GM12872 (cell line): ENCODE results near the gene SUCLG1.
A peak's percentile ranks its signal among the peaks of the same experiment; 100 is the strongest.

Source experiments
- TF ChIP-seq, protein P1 (sequence below): IDR thresholded peaks from 3 replicates; pipeline ENCODE4 v1.5.1; 2011; ENCODE audit warnings: low read depth, mild to moderate bottlenecking, low read length, moderate library complexity; ENCODE audit not compliant: insufficient read depth

Gene SUCLG1

DNA sequence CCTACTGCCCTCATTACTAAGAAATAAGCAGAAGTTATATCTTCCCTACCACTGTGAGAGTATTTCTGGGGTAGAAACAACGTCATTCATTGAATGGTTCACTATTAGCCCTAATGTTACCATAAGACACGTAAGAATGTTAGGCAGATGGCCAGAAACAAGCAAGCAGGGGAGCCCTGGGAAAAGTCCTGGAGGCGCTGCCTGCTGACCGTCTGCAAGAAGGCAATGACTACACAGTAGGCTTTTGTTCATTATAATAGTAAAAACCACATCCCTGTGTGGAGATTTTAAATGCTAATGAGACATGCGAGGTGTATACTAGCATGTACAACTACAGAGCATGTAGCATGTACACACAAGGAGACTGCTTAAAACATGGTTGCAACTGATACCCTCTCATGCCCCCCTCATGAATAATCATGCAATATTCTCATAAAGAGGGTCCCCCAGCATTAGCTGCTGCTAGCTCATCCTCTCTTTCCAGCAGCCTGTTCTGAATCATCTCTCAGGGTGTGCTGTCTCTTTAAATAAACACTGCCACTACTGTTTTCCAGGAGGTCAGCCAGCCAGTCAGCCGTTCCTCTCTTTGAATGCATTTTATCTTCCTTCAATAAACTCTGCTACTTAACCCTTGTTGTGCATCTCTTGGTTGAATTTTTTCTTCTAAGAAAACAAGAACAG lies 23.6 kb downstream of the SUCLG1 start:
- TF ChIP-seq, protein P1, sequence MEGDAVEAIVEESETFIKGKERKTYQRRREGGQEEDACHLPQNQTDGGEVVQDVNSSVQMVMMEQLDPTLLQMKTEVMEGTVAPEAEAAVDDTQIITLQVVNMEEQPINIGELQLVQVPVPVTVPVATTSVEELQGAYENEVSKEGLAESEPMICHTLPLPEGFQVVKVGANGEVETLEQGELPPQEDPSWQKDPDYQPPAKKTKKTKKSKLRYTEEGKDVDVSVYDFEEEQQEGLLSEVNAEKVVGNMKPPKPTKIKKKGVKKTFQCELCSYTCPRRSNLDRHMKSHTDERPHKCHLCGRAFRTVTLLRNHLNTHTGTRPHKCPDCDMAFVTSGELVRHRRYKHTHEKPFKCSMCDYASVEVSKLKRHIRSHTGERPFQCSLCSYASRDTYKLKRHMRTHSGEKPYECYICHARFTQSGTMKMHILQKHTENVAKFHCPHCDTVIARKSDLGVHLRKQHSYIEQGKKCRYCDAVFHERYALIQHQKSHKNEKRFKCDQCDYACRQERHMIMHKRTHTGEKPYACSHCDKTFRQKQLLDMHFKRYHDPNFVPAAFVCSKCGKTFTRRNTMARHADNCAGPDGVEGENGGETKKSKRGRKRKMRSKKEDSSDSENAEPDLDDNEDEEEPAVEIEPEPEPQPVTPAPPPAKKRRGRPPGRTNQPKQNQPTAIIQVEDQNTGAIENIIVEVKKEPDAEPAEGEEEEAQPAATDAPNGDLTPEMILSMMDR, result no peak

DNA sequence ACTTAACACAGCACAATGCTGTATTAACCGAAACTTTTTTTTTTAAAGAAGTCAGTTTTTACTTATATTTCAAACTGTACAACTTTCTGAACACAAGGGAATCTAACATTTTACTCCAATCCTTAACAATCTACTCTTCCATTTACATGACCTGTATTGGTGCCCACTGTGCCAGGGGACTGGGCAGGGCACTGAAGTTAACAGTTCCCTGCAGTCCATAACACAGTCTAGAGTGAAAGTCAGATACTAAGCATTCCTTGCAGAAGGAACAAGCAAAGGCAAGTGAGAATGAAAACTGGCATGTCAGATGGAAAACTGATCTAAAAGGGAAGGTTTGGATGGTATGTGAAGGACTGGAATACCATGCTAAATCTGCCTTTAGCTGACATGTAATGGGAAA lies 29.8 kb downstream of the SUCLG1 start:
- TF ChIP-seq, protein P1, result no peak

DNA sequence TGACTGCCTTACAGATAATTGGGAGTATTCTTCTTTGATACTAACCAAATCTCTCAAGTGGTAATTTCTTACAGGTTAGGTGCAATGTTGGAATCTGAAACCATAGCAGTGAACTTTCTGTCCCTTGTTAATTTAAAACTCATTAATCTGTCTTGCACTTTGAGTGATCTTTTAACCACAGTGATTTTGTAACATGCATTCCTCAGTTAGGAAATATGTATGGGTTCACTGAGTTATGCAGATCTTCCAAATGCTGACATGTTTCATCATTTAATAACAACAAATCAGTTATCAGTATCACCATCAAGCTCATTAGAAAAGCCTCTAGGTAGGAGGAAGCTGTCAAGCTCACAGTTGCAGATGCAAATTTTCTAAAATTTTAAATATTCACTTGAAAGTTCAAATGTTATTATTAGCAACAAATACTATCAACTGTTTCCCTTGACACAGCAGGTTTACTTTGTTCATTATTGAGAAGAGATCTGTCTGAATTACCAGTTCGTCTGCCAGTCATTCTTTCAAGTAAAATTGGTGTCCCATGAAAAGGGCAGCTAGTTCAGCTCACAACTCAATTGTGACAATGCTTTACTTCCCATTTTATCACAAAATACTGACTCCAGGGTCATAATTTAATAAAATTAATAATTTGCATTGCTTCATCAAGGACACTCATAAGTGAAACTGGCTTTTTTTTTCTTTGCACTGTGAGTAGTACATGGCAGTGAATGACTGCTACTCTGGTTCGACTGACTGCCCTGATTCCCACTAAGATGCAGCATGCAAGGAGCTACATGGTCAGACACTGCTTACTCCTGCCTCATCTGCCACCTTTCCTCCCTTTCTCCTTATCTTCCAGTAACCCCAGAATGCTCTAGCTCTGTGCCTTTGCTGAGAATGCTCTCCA lies 31.6 kb downstream of the SUCLG1 start:
- TF ChIP-seq, protein P1, result no peak

DNA sequence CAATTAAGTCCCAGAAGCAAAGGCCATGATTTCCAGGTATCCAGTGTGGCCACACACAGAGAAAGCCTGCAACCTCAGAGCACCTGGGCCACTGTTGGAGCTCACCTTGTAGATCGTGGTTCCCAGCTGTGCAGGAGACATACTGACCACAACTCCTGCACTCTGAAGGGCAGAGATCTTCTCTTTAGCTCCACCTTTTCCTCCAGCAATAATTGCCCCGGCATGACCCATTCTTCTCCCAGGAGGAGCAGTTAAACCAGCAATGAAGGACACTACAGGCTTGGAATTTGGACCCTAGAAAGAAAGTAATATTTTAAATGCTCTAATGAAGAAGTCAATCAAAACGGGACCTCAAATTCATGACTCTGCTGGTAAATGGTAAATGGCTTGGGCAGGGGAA lies 33.8 kb downstream of the SUCLG1 start:
- TF ChIP-seq, protein P1, result no peak

DNA sequence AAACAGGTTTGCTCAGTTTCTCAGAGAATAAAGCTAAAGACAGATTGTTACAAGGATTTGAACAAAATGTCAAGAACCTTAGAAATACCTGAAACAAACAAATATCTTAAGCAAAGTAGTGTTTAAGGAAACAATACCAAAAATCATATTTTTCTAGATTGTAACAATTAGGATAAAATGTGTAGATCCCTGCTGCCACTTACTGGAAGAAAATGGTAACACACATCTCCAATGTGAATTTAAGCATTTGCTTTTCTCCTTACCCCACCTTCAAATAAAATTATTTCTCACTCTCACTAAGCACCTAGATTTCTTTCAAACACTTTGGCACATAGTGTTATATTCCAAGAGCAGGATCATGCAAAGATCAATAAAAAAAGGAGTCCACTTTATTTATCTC lies 34.9 kb downstream of the SUCLG1 start:
- TF ChIP-seq, protein P1, result peak; percentile 49; the same call in 2 of the 3 replicates

DNA sequence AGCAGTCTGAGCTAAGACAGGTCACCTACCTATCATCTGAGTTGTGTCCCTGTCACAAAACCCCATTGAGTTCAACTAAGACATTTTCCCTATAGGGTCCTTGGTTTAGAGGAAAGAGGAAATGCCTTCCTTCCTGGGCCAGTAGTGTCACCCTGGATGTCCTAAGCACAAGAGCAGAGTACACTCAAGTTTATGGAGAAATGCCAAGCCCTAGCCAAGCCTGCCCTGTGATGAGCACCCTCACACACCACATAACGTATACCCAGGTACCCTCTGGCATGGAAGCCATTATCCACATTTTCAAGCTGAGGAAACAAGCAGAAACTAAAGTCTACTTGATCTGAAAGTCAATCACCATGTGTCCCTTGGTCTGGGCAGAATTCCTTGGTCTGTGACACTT lies 37.3 kb downstream of the SUCLG1 start:
- TF ChIP-seq, protein P1, result no peak

DNA sequence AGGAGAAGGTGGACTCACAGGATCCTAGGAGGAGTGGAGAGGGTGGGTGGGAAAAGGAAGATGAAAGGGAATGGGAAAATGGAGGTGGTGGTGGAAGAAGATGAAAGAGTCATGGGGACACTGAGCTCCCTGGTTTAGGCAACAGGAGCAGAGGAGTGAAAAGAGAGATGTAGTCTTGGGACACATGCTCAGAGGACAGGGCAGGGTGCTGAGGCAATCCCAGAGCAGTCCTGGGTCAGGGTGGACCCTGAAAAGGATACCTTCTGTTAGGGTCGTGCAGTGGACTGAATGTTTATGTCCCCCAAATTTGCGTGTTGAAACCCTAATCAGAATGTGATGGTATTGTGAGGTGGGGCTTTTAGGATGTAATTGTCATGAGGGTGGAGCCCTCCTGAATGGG lies 37.9 kb downstream of the SUCLG1 start:
- TF ChIP-seq, protein P1, result no peak
